ENCODE results near the gene SLC35B4. TPM values are rescaled to one million over a fixed set of nuclear protein-coding genes. Genes with fewer than 3 reads are reported as not detected.

The SLC35B4 gene
- total RNA-seq, 1 donor from 2014 or later: 18.7 TPM

- Mint-ChIP-seq H3K27ac (ENCODE audit: unreplicated experiment) (no peak overlapping the region), H3K4me1 (ENCODE audit: unreplicated experiment) (no peaks in the 10 kb centered on the region), H3K9me3 (ENCODE audit: unreplicated experiment) (no peaks in the 10 kb centered on the region), H3K4me3 (ENCODE audit: unreplicated experiment) (no peak overlapping the region), H3K27me3 (ENCODE audit: unreplicated experiment) (peaks cover 31% of the 10 kb centered on the region), H3K36me3 (ENCODE audit: unreplicated experiment) (no peaks in the 10 kb centered on the region)
- no peak for DNase-seq (ENCODE audit: extremely low spot score, unreplicated experiment)
- no peak for TF ChIP-seq CTCF (IDR thresholded peaks at IDR 0.05)
Measured at GRCh38 chr7:134333943-134334342, 17.2 kb upstream of the SLC35B4 start.

GRCh38 chr7:134332892-134333291 lies 16.2 kb upstream of the SLC35B4 start:
- no peak overlapping the region for H3K4me3 Mint-ChIP-seq (ENCODE audit: unreplicated experiment)
- DNase-seq (ENCODE audit: extremely low spot score, unreplicated experiment): no peak
- H3K4me1 Mint-ChIP-seq (ENCODE audit: unreplicated experiment): no peaks in the 10 kb centered on the region
- no peak for TF ChIP-seq CTCF (IDR thresholded peaks at IDR 0.05)
- no peaks in the 10 kb centered on the region for H3K9me3 Mint-ChIP-seq (ENCODE audit: unreplicated experiment)
- H3K36me3 Mint-ChIP-seq (ENCODE audit: unreplicated experiment): no peaks in the 10 kb centered on the region
- peaks cover 36% of the 10 kb centered on the region for H3K27me3 Mint-ChIP-seq (ENCODE audit: unreplicated experiment)
- H3K27ac Mint-ChIP-seq (ENCODE audit: unreplicated experiment): no peak overlapping the region

GRCh38 chr7:134331393-134331792 lies 14.7 kb upstream of the SLC35B4 start:
- H3K4me1 Mint-ChIP-seq (ENCODE audit: unreplicated experiment): no peaks in the 10 kb centered on the region
- TF ChIP-seq CTCF (IDR thresholded peaks at IDR 0.05): no peak
- H3K27me3 Mint-ChIP-seq (ENCODE audit: unreplicated experiment): peaks cover 38% of the 10 kb centered on the region

GRCh38 chr7:134330974-134331373 lies 14.2 kb upstream of the SLC35B4 start:
- no peaks in the 10 kb centered on the region for H3K36me3 Mint-ChIP-seq (ENCODE audit: unreplicated experiment)
- no peak for DNase-seq (ENCODE audit: extremely low spot score, unreplicated experiment)
- no peaks in the 10 kb centered on the region for H3K4me1 Mint-ChIP-seq (ENCODE audit: unreplicated experiment)
- no peak overlapping the region for H3K27ac Mint-ChIP-seq (ENCODE audit: unreplicated experiment)
- no peak for TF ChIP-seq CTCF (IDR thresholded peaks at IDR 0.05)
- H3K4me3 Mint-ChIP-seq (ENCODE audit: unreplicated experiment): no peak overlapping the region
- H3K27me3 Mint-ChIP-seq (ENCODE audit: unreplicated experiment): peaks cover 38% of the 10 kb centered on the region
- no peaks in the 10 kb centered on the region for H3K9me3 Mint-ChIP-seq (ENCODE audit: unreplicated experiment)

More at GRCh38 chr7:134331393-134331792, 14.7 kb upstream of the SLC35B4 start:
- DNase-seq (ENCODE audit: extremely low spot score, unreplicated experiment): no peak
- no peak overlapping the region for H3K27ac Mint-ChIP-seq (ENCODE audit: unreplicated experiment)
- H3K9me3 Mint-ChIP-seq (ENCODE audit: unreplicated experiment): no peaks in the 10 kb centered on the region
- no peaks in the 10 kb centered on the region for H3K36me3 Mint-ChIP-seq (ENCODE audit: unreplicated experiment)
- no peak overlapping the region for H3K4me3 Mint-ChIP-seq (ENCODE audit: unreplicated experiment)

GRCh38 chr7:134329614-134330346 lies 13.1 kb upstream of the SLC35B4 start:
- TF ChIP-seq CTCF (IDR thresholded peaks at IDR 0.05): no peak
- no peak for DNase-seq (ENCODE audit: extremely low spot score, unreplicated experiment)
- H3K27ac Mint-ChIP-seq (ENCODE audit: unreplicated experiment): no peak overlapping the region

More at GRCh38 chr7:134329614-134330346, 13.1 kb upstream of the SLC35B4 start:
- Mint-ChIP-seq H3K4me3 (ENCODE audit: unreplicated experiment) (no peak overlapping the region), H3K4me1 (ENCODE audit: unreplicated experiment) (no peaks in the 10 kb centered on the region), H3K36me3 (ENCODE audit: unreplicated experiment) (no peaks in the 10 kb centered on the region), H3K27me3 (ENCODE audit: unreplicated experiment) (peaks cover 38% of the 10 kb centered on the region), H3K9me3 (ENCODE audit: unreplicated experiment) (no peaks in the 10 kb centered on the region)

All from osteocyte (in vitro differentiated cells).